GM12865 (cell line): ENCODE data around the gene AKR7A2.

Source experiments
- DNase-seq: peaks from one replicate; pipeline ENCODE4 v3.0.0; 2010; ENCODE audit warnings: low read depth
- H3K4me3 ChIP-seq: 2 replicates; pipeline ENCODE4 v1.5.1; 2011; ENCODE audit warnings: mild to moderate bottlenecking, low read depth, low read length, control low read depth
- TF ChIP-seq, protein P1 (sequence below): IDR thresholded peaks from 2 replicates; pipeline ENCODE4 v1.5.1; 2011; ENCODE audit warnings: low read length, control low read depth, low read depth, inconsistent platforms; ENCODE audit not compliant: insufficient read depth; ENCODE audit errors: missing control alignments

The AKR7A2 gene

DNA sequence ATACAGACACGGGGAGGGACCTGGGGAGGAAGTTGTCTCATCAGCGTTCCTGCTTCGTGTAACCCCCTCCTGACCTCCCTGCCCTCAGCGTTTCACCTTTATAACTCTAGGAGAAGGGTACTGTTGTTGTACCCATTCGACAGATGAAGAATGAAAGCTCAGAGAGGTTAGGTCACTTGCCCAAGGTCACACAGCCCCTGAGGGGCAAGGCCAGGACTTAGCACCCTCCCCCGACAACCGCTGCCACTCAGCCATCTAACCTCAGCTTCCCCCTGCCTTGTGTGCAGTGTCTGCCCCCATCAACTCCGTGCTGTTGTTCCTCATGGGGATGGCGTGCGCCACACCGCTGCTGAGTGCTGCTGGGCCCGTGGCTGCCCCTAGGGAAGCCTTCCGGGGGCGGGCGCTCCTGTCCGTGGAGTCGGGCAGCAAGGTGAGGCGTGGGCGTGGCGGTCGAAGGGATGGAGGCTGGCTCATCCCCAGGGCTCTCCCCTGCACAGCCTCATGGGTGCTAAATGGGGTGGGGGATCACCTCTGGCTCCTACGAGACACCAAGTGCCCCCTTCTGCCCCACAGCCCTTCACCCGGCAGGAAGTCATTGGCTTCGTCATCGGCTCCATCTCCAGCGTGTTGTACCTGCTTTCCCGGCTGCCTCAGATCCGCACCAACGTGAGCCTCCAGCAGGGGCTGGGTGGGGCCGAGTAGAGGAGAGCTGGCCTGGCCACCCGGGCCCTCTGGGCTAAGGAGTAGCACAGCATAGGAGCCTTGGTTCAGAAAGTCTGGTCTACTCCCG is 14.2 kb upstream of the AKR7A2 start:
- DNase-seq = no peak
- no peak overlapping the region for H3K4me3 ChIP-seq
- TF ChIP-seq, protein P1, sequence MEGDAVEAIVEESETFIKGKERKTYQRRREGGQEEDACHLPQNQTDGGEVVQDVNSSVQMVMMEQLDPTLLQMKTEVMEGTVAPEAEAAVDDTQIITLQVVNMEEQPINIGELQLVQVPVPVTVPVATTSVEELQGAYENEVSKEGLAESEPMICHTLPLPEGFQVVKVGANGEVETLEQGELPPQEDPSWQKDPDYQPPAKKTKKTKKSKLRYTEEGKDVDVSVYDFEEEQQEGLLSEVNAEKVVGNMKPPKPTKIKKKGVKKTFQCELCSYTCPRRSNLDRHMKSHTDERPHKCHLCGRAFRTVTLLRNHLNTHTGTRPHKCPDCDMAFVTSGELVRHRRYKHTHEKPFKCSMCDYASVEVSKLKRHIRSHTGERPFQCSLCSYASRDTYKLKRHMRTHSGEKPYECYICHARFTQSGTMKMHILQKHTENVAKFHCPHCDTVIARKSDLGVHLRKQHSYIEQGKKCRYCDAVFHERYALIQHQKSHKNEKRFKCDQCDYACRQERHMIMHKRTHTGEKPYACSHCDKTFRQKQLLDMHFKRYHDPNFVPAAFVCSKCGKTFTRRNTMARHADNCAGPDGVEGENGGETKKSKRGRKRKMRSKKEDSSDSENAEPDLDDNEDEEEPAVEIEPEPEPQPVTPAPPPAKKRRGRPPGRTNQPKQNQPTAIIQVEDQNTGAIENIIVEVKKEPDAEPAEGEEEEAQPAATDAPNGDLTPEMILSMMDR = no peak

DNA sequence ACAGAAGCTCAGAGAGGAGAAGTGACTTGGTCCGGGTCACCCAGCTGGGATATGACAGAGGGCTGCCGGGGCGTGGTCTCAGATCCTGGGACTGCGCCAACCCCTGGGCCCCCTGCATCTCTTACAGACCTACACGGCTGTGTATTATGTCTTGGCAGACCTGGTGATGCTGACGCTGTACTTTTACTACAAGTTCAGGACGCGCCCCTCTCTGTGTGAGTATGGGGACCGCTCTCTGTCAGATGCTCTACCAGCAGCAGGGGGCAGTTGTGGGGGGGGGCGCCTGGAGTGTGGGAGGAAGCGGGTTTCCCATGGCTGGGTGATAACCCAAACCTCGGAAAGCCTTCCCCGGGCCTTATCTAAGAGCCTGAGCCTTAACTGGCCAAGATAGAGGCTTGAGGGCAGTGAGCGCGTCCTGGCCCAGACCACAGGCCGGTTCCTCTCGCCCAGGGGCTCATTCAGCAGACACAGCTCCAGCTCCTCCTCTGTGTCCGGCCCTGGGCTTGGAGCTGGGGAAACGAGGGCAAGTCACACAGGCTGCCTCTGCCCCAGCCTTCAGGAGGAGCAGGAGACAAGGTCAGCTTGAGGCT is 13.5 kb upstream of the AKR7A2 start:
- TF ChIP-seq, protein P1 = no peak
- DNase-seq = no peak
- no peak overlapping the region for H3K4me3 ChIP-seq

DNA sequence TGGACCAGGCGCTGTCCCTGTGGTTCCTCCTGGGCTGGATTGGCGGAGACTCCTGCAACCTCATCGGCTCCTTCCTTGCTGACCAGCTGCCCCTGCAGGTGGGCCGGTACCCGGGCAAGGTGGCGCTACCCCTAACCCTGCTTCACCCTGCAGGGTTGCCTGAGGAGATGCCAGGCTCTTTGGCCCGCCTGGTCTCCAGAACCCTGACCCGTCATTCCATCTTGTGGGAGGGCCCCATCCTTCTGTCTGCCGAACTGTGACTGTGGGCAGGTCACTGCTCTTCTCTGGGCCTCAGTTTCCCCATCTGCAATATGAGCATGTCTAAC is 12.7 kb upstream of the AKR7A2 start:
- H3K4me3 ChIP-seq = no peak overlapping the region
- DNase-seq = no peak
- TF ChIP-seq, protein P1 = no peak

DNA sequence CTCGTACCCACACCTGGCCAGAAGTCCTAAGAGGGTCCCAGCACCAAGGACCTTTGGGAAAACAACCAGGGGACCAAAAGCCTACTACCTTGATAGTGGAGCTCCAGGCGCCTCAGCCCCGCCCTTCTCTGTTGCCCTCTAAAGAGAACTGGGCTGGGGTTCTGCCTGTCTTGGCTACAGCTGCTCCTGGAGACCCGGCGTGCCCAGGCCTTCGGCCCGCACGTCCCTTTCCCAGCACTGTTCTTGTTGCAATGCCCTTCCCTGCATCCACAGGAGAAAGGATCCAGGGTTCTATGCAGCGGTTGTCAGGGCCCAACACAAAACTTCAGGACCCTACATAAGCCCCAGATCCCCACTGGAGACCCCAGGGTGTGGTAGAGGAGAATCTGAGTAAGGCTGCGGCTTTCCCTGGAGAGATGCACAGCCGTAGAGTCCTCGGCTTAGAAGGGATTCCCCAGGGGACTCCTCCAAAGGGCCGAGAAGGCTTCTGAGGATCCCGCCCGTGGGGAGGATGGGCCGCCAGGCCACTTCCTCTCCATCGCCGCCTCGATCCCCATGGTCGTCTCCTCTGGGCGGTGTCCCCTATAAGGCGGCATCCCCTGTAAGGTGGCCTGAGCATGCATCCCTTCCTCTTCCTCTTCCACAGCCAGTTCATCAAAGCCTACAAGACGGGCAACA is 12.2 kb upstream of the AKR7A2 start:
- H3K4me3 ChIP-seq = no peak overlapping the region
- TF ChIP-seq, protein P1 = no peak
- DNase-seq = no peak

DNA sequence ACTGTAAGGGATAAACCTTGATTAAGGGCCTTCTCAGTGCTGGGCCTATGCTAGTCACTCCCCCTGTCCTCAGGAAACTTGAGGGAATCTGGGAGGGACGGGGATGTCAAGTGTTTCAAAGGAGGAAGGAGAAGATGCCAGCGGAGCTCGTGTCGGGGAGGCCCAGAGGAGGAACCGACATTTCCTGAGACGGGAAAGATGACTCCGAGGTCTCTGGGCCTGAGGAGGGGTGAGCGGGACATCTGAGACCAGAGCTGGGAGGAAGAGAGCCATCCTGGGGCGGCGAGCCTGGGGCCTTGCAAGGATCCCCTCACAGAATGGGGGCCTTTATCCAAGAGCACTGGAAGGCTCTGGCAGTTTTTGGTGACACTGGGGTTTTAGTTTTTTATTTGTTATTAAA is 10.5 kb upstream of the AKR7A2 start:
- no peak for DNase-seq
- H3K4me3 ChIP-seq = no peak overlapping the region
- TF ChIP-seq, protein P1 = no peak

DNA sequence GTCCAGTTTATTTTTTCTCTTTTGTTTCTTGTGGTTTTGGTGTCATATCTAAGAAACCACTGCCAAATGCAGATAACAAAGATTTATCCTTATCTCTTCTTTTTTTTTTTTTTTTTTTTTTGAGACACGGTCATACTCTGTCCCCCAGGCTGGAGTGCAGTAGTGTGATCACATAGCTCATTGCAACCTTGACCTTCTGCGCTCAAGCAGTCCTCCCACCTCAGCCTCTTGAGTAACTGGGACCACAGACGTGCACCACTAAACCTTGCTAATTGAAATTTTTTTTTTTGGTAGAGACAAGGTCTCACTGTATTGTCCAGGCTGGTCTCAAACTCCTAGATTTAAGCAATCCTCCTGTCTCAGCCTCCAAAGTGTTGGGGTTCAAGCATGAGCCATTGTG is 9.1 kb upstream of the AKR7A2 start:
- TF ChIP-seq, protein P1 = no peak
- DNase-seq = no peak
- no peak overlapping the region for H3K4me3 ChIP-seq
